Measurements from ENCODE around the gene APOBEC3B.

GRCh38 chr22:39017596-39018365 is 35.6 kb downstream of the APOBEC3B start:
- TF ChIP-seq USF1 (IDR thresholded peaks at IDR 0.05), result no peak
- TF ChIP-seq MAX (IDR thresholded peaks at IDR 0.05), result no peak
- TF ChIP-seq EGR1 (IDR thresholded peaks at IDR 0.05), result no peak
- no peak for TF ChIP-seq REST (IDR thresholded peaks at IDR 0.05; ENCODE audit: low read depth)
- no peak for TF ChIP-seq TCF12 (IDR thresholded peaks at IDR 0.05; ENCODE audit: low read depth)
- no peak for TF ChIP-seq YY1 (IDR thresholded peaks at IDR 0.05; ENCODE audit: low read depth)
- TF ChIP-seq NFIC (IDR thresholded peaks at IDR 0.05), result no peak
- no peak for TF ChIP-seq FOXM1 (IDR thresholded peaks at IDR 0.05; ENCODE audit: borderline replicate concordance, low read depth)
- TF ChIP-seq EP300 (IDR thresholded peaks at IDR 0.05; ENCODE audit: borderline replicate concordance), result no peak

All from Ishikawa (cell line).